HFFc6 (cell line): ENCODE results near the gene CDC42BPA. TPM values are rescaled to one million over a fixed set of nuclear protein-coding genes. Genes with fewer than 3 reads are reported as not detected.

Experiments used
- DNase-seq: peaks from one replicate; pipeline ENCODE4 v3.0.0-alpha.2; 2018
- H3K27ac Mint-ChIP-seq: 2 replicates; pipeline ENCODE4 v1.8.0; 2020; ENCODE audit warnings: mild to moderate bottlenecking, mixed read lengths
- H3K27me3 Mint-ChIP-seq: 2 replicates; pipeline ENCODE4 v1.8.0; 2021; ENCODE audit warnings: mild to moderate bottlenecking, moderate library complexity, mixed read lengths; ENCODE audit not compliant: insufficient read depth
- H3K36me3 Mint-ChIP-seq: 2 replicates; pipeline ENCODE4 v1.8.0; 2021; ENCODE audit warnings: low read depth, mixed read lengths
- H3K4me1 Mint-ChIP-seq: 2 replicates; pipeline ENCODE4 v1.8.0; 2020; ENCODE audit warnings: low read depth, mixed read lengths
- H3K4me3 Mint-ChIP-seq: 2 replicates; pipeline ENCODE4 v1.8.0; 2020; ENCODE audit warnings: mild to moderate bottlenecking, moderate library complexity, mixed read lengths
- H3K9me3 Mint-ChIP-seq: 2 replicates; pipeline ENCODE4 v1.8.0; 2020; ENCODE audit warnings: mild to moderate bottlenecking, mixed read lengths
- total RNA-seq, 6 experiments: library from RNA; stranded (reverse); fragmentation: NEBNext Ultra II Directional; extraction: Animal tissue kit (Norgen Biotek cat#: 25700); gene quantifications; 2 replicates in 1 of 6; 3 replicates in 5 of 6; pipeline ENCODE4 v1.2.3, GENCODE V29; 2021
- TF ChIP-seq, protein P1 (sequence below): fragments of 200-600 bp; sonication (generic); IDR thresholded peaks from 2 replicates; pipeline ENCODE4 v1.5.0; 2021; ENCODE audit warnings: antibody characterized with exemption, mild to moderate bottlenecking

The CDC42BPA gene
- total RNA-seq, 6 experiments from 2014 or later, result 32.8 to 37.8 (median 35.8) TPM

DNA sequence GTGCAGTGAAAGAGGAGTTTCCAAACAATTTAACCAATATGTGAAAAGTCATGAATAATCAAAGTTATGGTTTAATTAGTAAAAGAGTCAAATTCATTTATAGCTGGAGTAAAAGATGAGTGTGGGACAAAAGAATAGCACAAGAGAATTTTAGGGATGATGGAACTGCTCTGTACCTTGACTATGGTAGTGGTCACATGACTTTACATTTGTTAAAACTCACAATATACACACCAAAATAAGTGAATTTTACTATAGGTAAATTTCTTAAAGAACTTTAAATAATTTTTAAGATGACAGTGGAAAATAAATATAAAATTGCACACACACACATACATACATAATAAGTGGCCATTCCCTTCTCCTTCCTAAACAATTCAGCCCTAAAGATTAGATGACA is 13.6 kb downstream of the CDC42BPA start:
- H3K27me3 Mint-ChIP-seq, result no peaks in the 10 kb centered on the region
- no peak for DNase-seq
- H3K9me3 Mint-ChIP-seq, result no peaks in the 10 kb centered on the region
- H3K4me3 Mint-ChIP-seq, result no peak overlapping the region
- H3K27ac Mint-ChIP-seq, result no peak overlapping the region
- H3K4me1 Mint-ChIP-seq, result peaks cover 51% of the 10 kb centered on the region
- peaks cover 26% of the 10 kb centered on the region for H3K36me3 Mint-ChIP-seq
- TF ChIP-seq, protein P1, sequence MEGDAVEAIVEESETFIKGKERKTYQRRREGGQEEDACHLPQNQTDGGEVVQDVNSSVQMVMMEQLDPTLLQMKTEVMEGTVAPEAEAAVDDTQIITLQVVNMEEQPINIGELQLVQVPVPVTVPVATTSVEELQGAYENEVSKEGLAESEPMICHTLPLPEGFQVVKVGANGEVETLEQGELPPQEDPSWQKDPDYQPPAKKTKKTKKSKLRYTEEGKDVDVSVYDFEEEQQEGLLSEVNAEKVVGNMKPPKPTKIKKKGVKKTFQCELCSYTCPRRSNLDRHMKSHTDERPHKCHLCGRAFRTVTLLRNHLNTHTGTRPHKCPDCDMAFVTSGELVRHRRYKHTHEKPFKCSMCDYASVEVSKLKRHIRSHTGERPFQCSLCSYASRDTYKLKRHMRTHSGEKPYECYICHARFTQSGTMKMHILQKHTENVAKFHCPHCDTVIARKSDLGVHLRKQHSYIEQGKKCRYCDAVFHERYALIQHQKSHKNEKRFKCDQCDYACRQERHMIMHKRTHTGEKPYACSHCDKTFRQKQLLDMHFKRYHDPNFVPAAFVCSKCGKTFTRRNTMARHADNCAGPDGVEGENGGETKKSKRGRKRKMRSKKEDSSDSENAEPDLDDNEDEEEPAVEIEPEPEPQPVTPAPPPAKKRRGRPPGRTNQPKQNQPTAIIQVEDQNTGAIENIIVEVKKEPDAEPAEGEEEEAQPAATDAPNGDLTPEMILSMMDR, result no peak

DNA sequence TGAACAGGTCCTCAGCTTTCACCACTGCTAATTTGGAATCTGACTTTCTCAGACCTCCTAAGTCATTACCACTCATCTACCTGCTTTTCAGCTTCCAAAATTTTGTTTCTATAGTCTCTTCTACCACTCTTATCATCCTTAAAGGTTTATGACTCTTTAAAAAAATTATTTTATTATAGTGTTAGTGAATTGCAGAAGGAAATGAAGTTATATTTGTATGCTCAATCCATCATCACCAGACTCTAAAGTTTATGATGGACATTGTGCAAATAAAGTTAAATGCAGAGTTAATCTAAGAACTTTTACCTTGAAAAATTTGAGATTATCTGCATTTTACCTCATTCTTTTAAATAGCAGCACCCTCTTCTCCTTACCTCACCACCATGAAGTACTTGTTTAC is 14.6 kb downstream of the CDC42BPA start:
- peaks cover 51% of the 10 kb centered on the region for H3K4me1 Mint-ChIP-seq
- TF ChIP-seq, protein P1, result no peak
- H3K27ac Mint-ChIP-seq, result no peak overlapping the region
- H3K27me3 Mint-ChIP-seq, result no peaks in the 10 kb centered on the region
- no peak overlapping the region for H3K4me3 Mint-ChIP-seq
- H3K36me3 Mint-ChIP-seq, result peaks cover 26% of the 10 kb centered on the region
- H3K9me3 Mint-ChIP-seq, result no peaks in the 10 kb centered on the region
- no peak for DNase-seq

DNA sequence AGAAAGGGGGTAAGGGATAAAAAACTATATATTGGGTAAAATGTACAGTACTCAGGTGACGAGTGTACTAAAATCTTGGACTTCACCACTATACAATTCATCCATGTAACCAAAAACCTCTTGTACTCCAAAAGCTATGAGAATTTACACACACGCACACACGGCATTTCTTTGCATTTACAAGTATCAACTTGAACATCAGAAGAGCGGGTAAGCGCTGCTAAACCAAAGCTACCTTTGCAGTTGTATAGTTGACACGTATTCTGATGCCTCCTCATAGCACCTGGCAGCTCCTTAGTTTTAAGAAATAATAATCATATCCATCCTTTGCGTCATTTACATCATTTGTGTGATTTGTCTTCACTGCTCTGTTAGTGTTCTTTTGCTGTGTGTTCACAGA is 17.6 kb downstream of the CDC42BPA start:
- no peak for DNase-seq
- H3K4me1 Mint-ChIP-seq, result peaks cover 55% of the 10 kb centered on the region
- H3K4me3 Mint-ChIP-seq, result no peak overlapping the region
- TF ChIP-seq, protein P1, result no peak
- no peaks in the 10 kb centered on the region for H3K9me3 Mint-ChIP-seq
- H3K36me3 Mint-ChIP-seq, result peaks cover 32% of the 10 kb centered on the region
- peak overlapping the region; percentile 85; the same call in 1 of the 2 replicates for H3K27ac Mint-ChIP-seq
- H3K27me3 Mint-ChIP-seq, result no peaks in the 10 kb centered on the region

DNA sequence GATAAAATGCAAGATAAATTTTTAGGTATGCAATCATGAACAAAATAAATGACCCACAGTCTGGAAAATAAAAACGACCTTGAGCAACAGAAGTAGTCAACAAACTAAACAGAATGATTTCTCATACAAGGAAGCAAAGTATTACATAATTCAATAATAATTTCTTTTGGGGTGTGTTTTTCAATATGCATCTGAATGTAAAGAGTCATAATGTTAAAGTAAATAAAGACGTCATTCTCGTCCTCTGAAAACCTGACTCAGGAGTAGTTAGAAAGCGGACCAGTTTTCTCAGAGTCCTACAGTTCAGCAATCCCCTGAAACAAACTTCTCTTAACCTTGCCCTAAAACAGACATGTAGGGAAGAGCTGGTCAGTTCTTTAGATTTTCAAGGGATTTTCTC is 18.6 kb downstream of the CDC42BPA start:
- H3K36me3 Mint-ChIP-seq, result peaks cover 25% of the 10 kb centered on the region
- no peaks in the 10 kb centered on the region for H3K27me3 Mint-ChIP-seq
- peak overlapping the region; percentile 82 for H3K4me3 Mint-ChIP-seq
- DNase-seq, result no peak
- peaks cover 59% of the 10 kb centered on the region for H3K4me1 Mint-ChIP-seq
- TF ChIP-seq, protein P1, result no peak
- H3K9me3 Mint-ChIP-seq, result no peaks in the 10 kb centered on the region
- H3K27ac Mint-ChIP-seq, result peak overlapping the region; percentile 85

DNA sequence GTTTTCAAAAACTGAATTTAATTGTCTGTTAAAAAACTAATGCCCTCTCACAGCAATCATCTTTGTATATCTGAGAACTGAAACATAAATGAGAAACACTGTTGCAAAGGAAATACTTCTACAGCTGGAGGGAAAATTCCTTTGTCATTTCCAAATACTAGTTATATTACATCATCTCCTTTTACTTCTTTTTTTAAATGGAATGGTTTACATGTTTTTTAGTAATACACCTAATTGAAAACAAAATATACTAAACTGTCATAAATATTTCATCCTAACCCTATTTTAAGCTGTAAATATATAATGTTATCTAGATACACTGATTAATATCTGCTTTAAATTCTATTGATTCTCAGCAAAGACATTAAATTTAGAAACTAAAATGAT is 19.1 kb downstream of the CDC42BPA start:
- peaks cover 59% of the 10 kb centered on the region for H3K4me1 Mint-ChIP-seq
- H3K27ac Mint-ChIP-seq, result peak overlapping the region; percentile 85
- H3K27me3 Mint-ChIP-seq, result no peaks in the 10 kb centered on the region
- H3K4me3 Mint-ChIP-seq, result peak overlapping the region; percentile 82
- no peak for DNase-seq
- H3K9me3 Mint-ChIP-seq, result no peaks in the 10 kb centered on the region
- H3K36me3 Mint-ChIP-seq, result peaks cover 22% of the 10 kb centered on the region; the same call in 1 of the 2 replicates
- TF ChIP-seq, protein P1, result no peak
